ENCODE data around the gene ENTHD1.

Gene ENTHD1

DNA sequence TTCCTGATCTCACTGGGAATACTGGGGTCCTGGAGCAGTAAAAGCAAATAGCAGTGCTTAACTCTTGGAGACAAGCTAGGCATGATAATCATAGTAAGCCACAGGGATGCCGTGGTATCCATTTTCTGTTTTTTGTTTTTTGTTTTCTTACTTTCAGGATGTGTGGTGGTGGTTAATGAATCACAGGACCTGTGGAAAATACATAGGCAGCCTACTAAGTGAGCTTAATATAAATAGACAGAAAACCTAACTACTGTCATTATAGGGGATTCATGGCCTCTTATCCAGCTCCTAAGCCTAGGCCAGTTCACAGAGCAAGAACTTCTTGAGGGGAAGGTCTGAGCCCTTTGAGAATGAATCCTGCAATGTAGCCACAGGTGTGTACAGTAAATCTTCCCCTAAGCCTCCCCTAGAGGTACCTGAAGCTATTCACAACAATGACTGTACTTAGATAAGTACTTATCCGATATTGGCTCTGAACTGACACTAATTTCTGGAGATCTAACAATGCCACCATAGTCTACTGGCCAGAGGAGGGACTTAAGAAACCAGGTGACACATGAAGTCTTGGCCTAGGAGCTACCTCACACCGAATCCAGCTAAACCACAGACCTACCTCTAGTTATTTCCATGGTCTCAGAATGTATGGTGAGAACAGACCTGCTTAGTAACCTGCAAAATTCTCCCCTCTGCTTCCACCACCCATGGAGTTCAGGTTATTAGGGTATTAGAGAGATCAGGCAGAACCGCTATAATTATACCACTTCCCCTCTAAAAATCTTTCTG, 83.6 kb downstream of the ENTHD1 start:
- no peak overlapping the region for H3K4me2 ChIP-seq (ENCODE audit: low read depth, low read length, poor library complexity, severe bottlenecking)
- H4K20me1 ChIP-seq (ENCODE audit: low read depth, low read length) = no peaks in the 10 kb centered on the region
- H3K79me2 ChIP-seq (ENCODE audit: insufficient read depth, low read length) = no peaks in the 10 kb centered on the region
- H3K27ac ChIP-seq (ENCODE audit: low read depth, low read length) = no peak overlapping the region
- H3K36me3 ChIP-seq (ENCODE audit: low read length) = no peaks in the 10 kb centered on the region
- H3K4me3 ChIP-seq (ENCODE audit: insufficient read depth, low read length, poor library complexity, severe bottlenecking) = no peak overlapping the region
- no peak overlapping the region for H3K9ac ChIP-seq (ENCODE audit: low read length)
- TF ChIP-seq EZH2phosphoT487 (conservative IDR thresholded peaks at IDR 0.05; ENCODE audit: low read length) = no peak
- TF ChIP-seq, protein P1, sequence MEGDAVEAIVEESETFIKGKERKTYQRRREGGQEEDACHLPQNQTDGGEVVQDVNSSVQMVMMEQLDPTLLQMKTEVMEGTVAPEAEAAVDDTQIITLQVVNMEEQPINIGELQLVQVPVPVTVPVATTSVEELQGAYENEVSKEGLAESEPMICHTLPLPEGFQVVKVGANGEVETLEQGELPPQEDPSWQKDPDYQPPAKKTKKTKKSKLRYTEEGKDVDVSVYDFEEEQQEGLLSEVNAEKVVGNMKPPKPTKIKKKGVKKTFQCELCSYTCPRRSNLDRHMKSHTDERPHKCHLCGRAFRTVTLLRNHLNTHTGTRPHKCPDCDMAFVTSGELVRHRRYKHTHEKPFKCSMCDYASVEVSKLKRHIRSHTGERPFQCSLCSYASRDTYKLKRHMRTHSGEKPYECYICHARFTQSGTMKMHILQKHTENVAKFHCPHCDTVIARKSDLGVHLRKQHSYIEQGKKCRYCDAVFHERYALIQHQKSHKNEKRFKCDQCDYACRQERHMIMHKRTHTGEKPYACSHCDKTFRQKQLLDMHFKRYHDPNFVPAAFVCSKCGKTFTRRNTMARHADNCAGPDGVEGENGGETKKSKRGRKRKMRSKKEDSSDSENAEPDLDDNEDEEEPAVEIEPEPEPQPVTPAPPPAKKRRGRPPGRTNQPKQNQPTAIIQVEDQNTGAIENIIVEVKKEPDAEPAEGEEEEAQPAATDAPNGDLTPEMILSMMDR (IDR thresholded peaks at IDR 0.05; ENCODE audit: insufficient read depth, low read length, poor library complexity, severe bottlenecking) = no peak
- H3K27me3 ChIP-seq (ENCODE audit: low read length) = no peaks in the 10 kb centered on the region
- H3K9me3 ChIP-seq (ENCODE audit: insufficient read depth, low read length) = no peaks in the 10 kb centered on the region
- no peaks in the 10 kb centered on the region for H3F3A ChIP-seq (ENCODE audit: insufficient read depth)
- H3K9me2 ChIP-seq (replicated peaks; ENCODE audit: insufficient read depth, low read length) = no peaks in the 10 kb centered on the region
- no peak overlapping the region for H2AFZ ChIP-seq (ENCODE audit: low read depth, low read length, severe bottlenecking)

DNA sequence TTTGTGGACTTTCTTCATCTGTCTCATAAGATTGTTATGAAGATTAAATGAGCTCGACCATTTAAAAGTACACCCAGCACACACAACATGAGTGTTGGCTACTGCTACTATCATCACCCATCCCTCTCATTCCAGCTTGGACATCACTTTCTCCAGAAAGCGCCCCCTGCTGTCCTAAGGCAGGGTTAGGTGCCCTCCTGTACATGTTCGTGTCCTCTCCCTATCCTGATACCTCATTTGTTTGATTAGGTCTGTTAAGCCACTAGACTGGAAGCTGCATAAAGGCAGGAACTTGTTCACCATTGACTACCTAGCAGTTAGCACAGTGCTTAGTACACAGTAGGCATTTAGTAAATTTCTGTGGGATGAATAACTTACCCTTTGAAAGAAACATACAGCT, 85.5 kb downstream of the ENTHD1 start:
- Histone ChIP-seq H3K27me3 (ENCODE audit: low read length) (no peaks in the 10 kb centered on the region), H3K4me2 (ENCODE audit: low read depth, low read length, poor library complexity, severe bottlenecking) (no peak overlapping the region), H3K9ac (ENCODE audit: low read length) (no peak overlapping the region), H3K9me2 (replicated peaks; ENCODE audit: insufficient read depth, low read length) (no peaks in the 10 kb centered on the region), H3K9me3 (ENCODE audit: insufficient read depth, low read length) (no peaks in the 10 kb centered on the region), H3K79me2 (ENCODE audit: insufficient read depth, low read length) (no peaks in the 10 kb centered on the region), H3K4me3 (ENCODE audit: insufficient read depth, low read length, poor library complexity, severe bottlenecking) (no peak overlapping the region), H4K20me1 (ENCODE audit: low read depth, low read length) (no peaks in the 10 kb centered on the region), H3F3A (ENCODE audit: insufficient read depth) (no peaks in the 10 kb centered on the region), H2AFZ (ENCODE audit: low read depth, low read length, severe bottlenecking) (no peak overlapping the region), H3K27ac (ENCODE audit: low read depth, low read length) (no peak overlapping the region), H3K36me3 (ENCODE audit: low read length) (no peaks in the 10 kb centered on the region)
- TF ChIP-seq, protein P1 (IDR thresholded peaks at IDR 0.05; ENCODE audit: insufficient read depth, low read length, poor library complexity, severe bottlenecking) = peak; percentile 48
- TF ChIP-seq EZH2phosphoT487 (conservative IDR thresholded peaks at IDR 0.05; ENCODE audit: low read length) = no peak

DNA sequence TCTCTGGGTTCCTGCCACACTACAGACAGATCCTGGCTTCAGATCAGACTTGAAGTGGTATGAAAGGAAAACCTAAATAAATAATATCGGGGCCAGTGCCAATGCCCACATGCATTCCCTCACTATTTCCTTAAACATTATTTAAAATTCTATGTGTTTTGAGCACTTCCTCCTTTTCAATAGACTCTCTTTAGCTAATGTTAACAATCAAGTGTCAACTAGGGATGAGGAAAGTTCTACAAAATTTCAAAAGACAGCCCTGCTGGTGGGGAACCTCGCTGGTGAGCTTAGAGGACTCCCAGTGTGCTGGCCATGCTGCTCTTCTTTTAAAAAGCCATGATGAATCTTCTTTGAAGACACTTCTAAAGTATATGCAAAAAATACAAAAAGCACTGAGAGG, 87.5 kb downstream of the ENTHD1 start:
- no peaks in the 10 kb centered on the region for H3K27me3 ChIP-seq (ENCODE audit: low read length)
- TF ChIP-seq, protein P1 (IDR thresholded peaks at IDR 0.05; ENCODE audit: insufficient read depth, low read length, poor library complexity, severe bottlenecking) = no peak
- TF ChIP-seq EZH2phosphoT487 (conservative IDR thresholded peaks at IDR 0.05; ENCODE audit: low read length) = no peak
- H3K4me3 ChIP-seq (ENCODE audit: insufficient read depth, low read length, poor library complexity, severe bottlenecking) = no peak overlapping the region
- H3K27ac ChIP-seq (ENCODE audit: low read depth, low read length) = no peak overlapping the region
- no peaks in the 10 kb centered on the region for H3K36me3 ChIP-seq (ENCODE audit: low read length)
- H4K20me1 ChIP-seq (ENCODE audit: low read depth, low read length) = no peaks in the 10 kb centered on the region
- H3K9me2 ChIP-seq (replicated peaks; ENCODE audit: insufficient read depth, low read length) = no peaks in the 10 kb centered on the region
- no peaks in the 10 kb centered on the region for H3F3A ChIP-seq (ENCODE audit: insufficient read depth)
- no peak overlapping the region for H3K4me2 ChIP-seq (ENCODE audit: low read depth, low read length, poor library complexity, severe bottlenecking)
- H3K79me2 ChIP-seq (ENCODE audit: insufficient read depth, low read length) = no peaks in the 10 kb centered on the region
- H2AFZ ChIP-seq (ENCODE audit: low read depth, low read length, severe bottlenecking) = no peak overlapping the region
- no peaks in the 10 kb centered on the region for H3K9me3 ChIP-seq (ENCODE audit: insufficient read depth, low read length)
- H3K9ac ChIP-seq (ENCODE audit: low read length) = no peak overlapping the region

Measured in SU-DHL-6 (cell line).